Spleen (tissue), 11 donors: ENCODE measurements around the gene ARFIP1. TPM values are rescaled to one million over a fixed set of nuclear protein-coding genes. Genes with fewer than 3 reads are reported as not detected.

Source experiments
- DNase-seq: peaks from one replicate; pipeline ENCODE4 v3.0.0-alpha.2; 2020
- H3K27ac ChIP-seq, 8 donors: fragments of 200-600 bp; sonication (generic) in 7 of 8; 1 replicate in 4 of 8; 2 replicates in 4 of 8; pipeline versions ENCODE4 v1.5.0 to v1.8.0; 2016 to 2021; ENCODE audit warnings: inconsistent platforms in 4 of 8, mild to moderate bottlenecking in 4 of 8, moderate library complexity in 1 of 8
- H3K27me3 ChIP-seq, 7 donors: fragments of 200-600 bp; sonication (generic) in 6 of 7; replicated peaks in 1 of 7; 1 replicate in 4 of 7; 2 replicates in 3 of 7; pipeline versions ENCODE4 v1.5.0 to v1.8.0; 2016 to 2021; ENCODE audit warnings: inconsistent platforms in 3 of 7, mild to moderate bottlenecking in 1 of 7
- H3K36me3 ChIP-seq, 6 donors: fragments of 200-600 bp; sonication (generic) in 5 of 6; 1 replicate in 4 of 6; 2 replicates in 2 of 6; pipeline versions ENCODE4 v1.5.0 to v1.8.0; 2016 to 2021; ENCODE audit warnings: inconsistent platforms in 2 of 6
- H3K4me1 ChIP-seq, 6 donors: fragments of 200-600 bp; sonication (generic) in 5 of 6; 1 replicate in 3 of 6; 2 replicates in 3 of 6; pipeline versions ENCODE4 v1.5.0 to v1.8.0; 2016 to 2021; ENCODE audit warnings: inconsistent platforms in 3 of 6
- H3K4me3 ChIP-seq, 8 donors: fragments of 200-600 bp; sonication (generic) in 7 of 8; 1 replicate in 4 of 8; 2 replicates in 4 of 8; pipeline versions ENCODE4 v1.5.0 to v1.8.0; 2016 to 2021; ENCODE audit warnings: inconsistent platforms in 4 of 8, mild to moderate bottlenecking in 4 of 8, moderate library complexity in 2 of 8
- H3K9me3 ChIP-seq, 8 donors: fragments of 200-600 bp; sonication (generic) in 7 of 8; 1 replicate in 4 of 8; 2 replicates in 4 of 8; pipeline versions ENCODE4 v1.5.0 to v1.8.0; 2016 to 2021; ENCODE audit warnings: inconsistent platforms in 4 of 8
- POLR2A ChIP-seq, 3 donors: fragments of 450-650 bp; IDR thresholded peaks; one replicate each; pipeline ENCODE4 v1.5.1; 2017; ENCODE audit warnings: antibody characterized with exemption in 3 of 3, mild to moderate bottlenecking in 1 of 3
- POLR2AphosphoS5 ChIP-seq, 3 donors: sonication (generic); formaldehyde crosslinking; IDR thresholded peaks; one replicate each; pipeline ENCODE4 v1.5.1; 2017; ENCODE audit warnings: antibody characterized with exemption in 3 of 3
- WGBS, 5 donors: extraction: QIAGEN DNeasy Blood & Tissue Kit in 3 of 5; methylation state at CpG; one replicate each; pipeline versions ENCODE4 v1.1.5 to v1.1.7; 2013 to 2018; 5-methylcytosine and 5-hydroxymethylcytosine counted together
- intact Hi-C: fragments of 100-400 bp; cut with DNase I; formaldehyde crosslinking; loops from one replicate; pipeline ENCODE4 v1.15.0; 2023; ENCODE audit warnings: low total_unique reads
- polyA plus RNA-seq, 3 donors: library from polyadenylated mRNA; stranded (reverse); fragments of 200-250 nt; gene quantifications; one replicate each; pipeline ENCODE4 v1.2.1, GENCODE V29; 2013
- total RNA-seq, 7 donors: library from RNA; depleted of rRNA in 3 of 7; stranded (reverse); fragments of >200 nt in 3 of 7; fragmentation: NEBNext Ultra II Directional in 4 of 7; extraction: Animal tissue kit (Norgen Biotek cat#: 25700) in 4 of 7; gene quantifications; one replicate each; pipeline versions ENCODE4 v1.1.0 to v1.2.1, GENCODE V29; 2016 to 2021
- TF ChIP-seq, protein P1 (sequence below), 11 experiments: fragments of 200-600 bp in 7 of 11; fragments of 450-650 bp in 4 of 11; sonication (generic) in 4 of 11; IDR thresholded peaks in 8 of 11; conservative IDR thresholded peaks in 3 of 11; 1 replicate in 7 of 11; 2 replicates in 4 of 11; pipeline versions ENCODE4 v1.4.0 to v1.8.0; 2016 to 2021; ENCODE audit warnings: antibody characterized with exemption in 11 of 11, inconsistent platforms in 4 of 11, mild to moderate bottlenecking in 1 of 11
- donor health status: healthy with polysubstance abuse.
- donor health status: DM: no; HTN: no; CAD: no; lungs with moderate emphysema.
- donor health status: DM: no; HTN: no; CAD: no.
- donor health status: Bipolar disorder and iron deficiency.
- donor health status: healthy.
- donor health status: DM: no; HTN: no; CAD: no.
- donor health status: DM: yes; HTN: yes; CAD: no.

The ARFIP1 gene
- total and polyA plus RNA-seq, 10 donors = 13.9 to 35.0 (median 26.8) TPM

DNA sequence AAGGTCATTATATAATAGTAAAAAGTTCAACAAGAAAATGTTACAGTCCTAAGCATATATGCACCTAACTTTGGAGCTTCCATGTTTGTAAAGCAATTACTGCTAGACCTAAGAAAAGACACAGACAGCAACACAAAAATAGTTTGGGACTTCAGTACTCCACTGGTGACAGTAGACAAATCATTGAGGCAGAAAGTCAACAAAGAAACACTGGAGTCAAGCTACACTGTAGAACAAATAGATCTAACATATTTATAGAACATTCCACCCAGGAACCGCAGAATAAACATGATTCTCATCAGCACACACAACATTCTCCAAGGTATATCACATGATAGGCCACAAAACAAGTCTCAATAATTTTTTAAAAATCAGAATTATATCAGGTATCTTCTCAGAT lies 42.6 kb downstream of the ARFIP1 start:
- Histone ChIP-seq H3K9me3 (peaks cover 0 to 22% (median 12%) of the 10 kb centered on the region in 8 donors), H3K4me3 (no peak overlapping the region), H3K27me3 (no peaks in the 10 kb centered on the region), H3K4me1 (peaks cover 0 to 18% (median 3%) of the 10 kb centered on the region in 6 donors), H3K27ac (no peak overlapping the region), H3K36me3 (peaks cover 0 to 22% (median 0%) of the 10 kb centered on the region in 6 donors)
- TF ChIP-seq, protein P1, sequence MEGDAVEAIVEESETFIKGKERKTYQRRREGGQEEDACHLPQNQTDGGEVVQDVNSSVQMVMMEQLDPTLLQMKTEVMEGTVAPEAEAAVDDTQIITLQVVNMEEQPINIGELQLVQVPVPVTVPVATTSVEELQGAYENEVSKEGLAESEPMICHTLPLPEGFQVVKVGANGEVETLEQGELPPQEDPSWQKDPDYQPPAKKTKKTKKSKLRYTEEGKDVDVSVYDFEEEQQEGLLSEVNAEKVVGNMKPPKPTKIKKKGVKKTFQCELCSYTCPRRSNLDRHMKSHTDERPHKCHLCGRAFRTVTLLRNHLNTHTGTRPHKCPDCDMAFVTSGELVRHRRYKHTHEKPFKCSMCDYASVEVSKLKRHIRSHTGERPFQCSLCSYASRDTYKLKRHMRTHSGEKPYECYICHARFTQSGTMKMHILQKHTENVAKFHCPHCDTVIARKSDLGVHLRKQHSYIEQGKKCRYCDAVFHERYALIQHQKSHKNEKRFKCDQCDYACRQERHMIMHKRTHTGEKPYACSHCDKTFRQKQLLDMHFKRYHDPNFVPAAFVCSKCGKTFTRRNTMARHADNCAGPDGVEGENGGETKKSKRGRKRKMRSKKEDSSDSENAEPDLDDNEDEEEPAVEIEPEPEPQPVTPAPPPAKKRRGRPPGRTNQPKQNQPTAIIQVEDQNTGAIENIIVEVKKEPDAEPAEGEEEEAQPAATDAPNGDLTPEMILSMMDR (IDR thresholded peaks at IDR 0.05 in 8 of 11, conservative IDR thresholded peaks at IDR 0.05 in 3 of 11) = no peak
- TF ChIP-seq POLR2A (IDR thresholded peaks at IDR 0.05) (no peak), POLR2AphosphoS5 (IDR thresholded peaks at IDR 0.05) (no peak)
- no peak for DNase-seq
- WGBS, 5 donors = 94 to 100% (median 99%) methylated on average over 1 of the region's 1 CpG
- intact Hi-C loops = no loop called here

DNA sequence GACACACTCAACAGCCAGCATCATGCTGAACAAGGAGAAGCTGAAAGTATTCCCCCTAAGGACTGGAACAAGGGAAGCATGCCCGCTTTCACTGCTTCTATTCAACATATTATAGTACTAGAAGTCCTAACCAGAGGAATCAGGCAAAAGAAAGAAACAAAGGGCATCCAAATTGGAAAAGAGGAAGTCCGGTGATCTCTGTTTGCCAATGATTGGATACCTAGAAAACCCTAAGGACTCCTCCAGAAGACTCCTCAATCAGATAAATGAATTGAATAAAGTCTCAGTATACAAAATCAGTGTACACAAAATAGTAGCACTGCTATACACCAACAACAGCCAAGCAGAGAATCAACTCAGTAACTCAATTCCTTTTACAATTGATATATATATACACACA lies 44.8 kb downstream of the ARFIP1 start:
- H3K27me3 ChIP-seq = no peaks in the 10 kb centered on the region
- H3K27ac ChIP-seq = no peak overlapping the region
- WGBS, 5 donors = 95 to 98% (median 97%) methylated on average over 2 of the region's 2 CpGs
- TF ChIP-seq, protein P1 (IDR thresholded peaks at IDR 0.05 in 8 of 11, conservative IDR thresholded peaks at IDR 0.05 in 3 of 11) = no peak
- TF ChIP-seq POLR2AphosphoS5 (IDR thresholded peaks at IDR 0.05) (no peak), POLR2A (IDR thresholded peaks at IDR 0.05) (no peak)
- H3K36me3 ChIP-seq = peaks cover 0 to 12% (median 0%) of the 10 kb centered on the region in 6 donors
- peaks cover 0 to 6% (median 0%) of the 10 kb centered on the region in 6 donors for H3K4me1 ChIP-seq
- intact Hi-C loops = no loop called here
- H3K9me3 ChIP-seq = peaks cover 0 to 31% (median 25%) of the 10 kb centered on the region in 8 donors
- no peak for DNase-seq
- no peak overlapping the region for H3K4me3 ChIP-seq

DNA sequence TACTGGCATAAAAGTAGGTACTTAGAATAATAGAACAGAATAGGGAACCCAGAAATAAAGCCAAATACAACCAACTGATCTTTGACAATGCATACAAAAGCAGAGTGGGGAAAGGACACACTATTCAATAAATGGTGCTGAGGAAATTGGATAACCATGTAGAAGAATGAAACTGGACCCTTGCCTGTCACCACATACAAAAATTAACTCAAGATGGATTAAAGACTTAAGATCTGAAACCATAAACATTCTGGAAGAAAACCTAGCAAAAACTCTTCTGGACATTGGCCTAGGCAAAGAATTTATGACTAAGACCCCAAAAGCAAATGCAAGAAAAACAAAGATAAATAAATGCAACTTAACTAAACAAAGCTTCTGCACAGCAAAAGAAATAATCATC lies 45.6 kb downstream of the ARFIP1 start:
- intact Hi-C loops = no loop called here
- H3K4me1 ChIP-seq = peaks cover 0 to 2% (median 0%) of the 10 kb centered on the region in 6 donors
- no peak for DNase-seq
- H3K4me3 ChIP-seq = no peak overlapping the region
- TF ChIP-seq POLR2AphosphoS5 (IDR thresholded peaks at IDR 0.05) (no peak), POLR2A (IDR thresholded peaks at IDR 0.05) (no peak)
- TF ChIP-seq, protein P1 (IDR thresholded peaks at IDR 0.05 in 8 of 11, conservative IDR thresholded peaks at IDR 0.05 in 3 of 11) = no peak
- H3K27me3 ChIP-seq = no peaks in the 10 kb centered on the region
- H3K36me3 ChIP-seq = peaks cover 0 to 8% (median 0%) of the 10 kb centered on the region in 6 donors
- peaks cover 0 to 31% (median 25%) of the 10 kb centered on the region in 8 donors for H3K9me3 ChIP-seq
- H3K27ac ChIP-seq = no peak overlapping the region

DNA sequence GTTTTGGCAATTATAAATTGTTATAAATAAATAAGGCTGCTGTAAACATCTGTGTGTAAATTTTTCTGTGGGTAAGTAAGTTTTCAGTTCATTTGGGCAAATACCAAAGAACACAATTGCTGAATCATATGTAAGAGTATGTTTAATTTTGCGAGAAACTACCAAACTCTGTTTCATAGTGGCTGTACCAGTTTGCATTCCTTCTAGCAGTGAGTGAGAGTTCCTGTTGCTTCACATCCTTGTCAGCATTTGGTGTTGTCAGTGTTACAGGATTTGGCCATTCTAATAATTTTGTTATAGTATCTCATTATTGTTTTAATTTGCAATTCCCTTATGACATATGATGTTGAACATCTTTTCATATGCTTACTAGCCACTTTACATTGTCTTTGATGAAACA lies 48.4 kb downstream of the ARFIP1 start:
- DNase-seq = no peak
- intact Hi-C loops = no loop called here

More for the DNA sequence above, 48.4 kb downstream of the ARFIP1 start:
- Histone ChIP-seq H3K36me3 (peaks cover 0 to 30% (median 0%) of the 10 kb centered on the region in 6 donors), H3K27ac (no peak overlapping the region), H3K4me3 (no peak overlapping the region), H3K27me3 (no peaks in the 10 kb centered on the region), H3K4me1 (no peaks in the 10 kb centered on the region), H3K9me3 (peaks cover 0 to 31% (median 25%) of the 10 kb centered on the region in 8 donors)
- TF ChIP-seq POLR2AphosphoS5 (IDR thresholded peaks at IDR 0.05) = no peak
- TF ChIP-seq POLR2A (IDR thresholded peaks at IDR 0.05) = no peak
- TF ChIP-seq, protein P1 (IDR thresholded peaks at IDR 0.05 in 8 of 11, conservative IDR thresholded peaks at IDR 0.05 in 3 of 11) = no peak
- WGBS, 5 donors = 94 to 100% (median 100%) methylated on average over 1 of the region's 1 CpG
